HEK293T (cell line): ENCODE measurements around the gene IRF2BPL.

ENCODE experiments used
- ELF4 ChIP-seq: fragments of 450-650 bp; IDR thresholded peaks from 2 replicates; pipeline ENCODE4 v1.6.1; 2017; ENCODE audit warnings: antibody characterized with exemption
- FOXA1 ChIP-seq: fragments of 450-650 bp; IDR thresholded peaks from 2 replicates; pipeline ENCODE4 v1.6.1; 2016; ENCODE audit warnings: mild to moderate bottlenecking
- SUZ12 ChIP-seq: fragments of 450-650 bp; IDR thresholded peaks from 2 replicates; pipeline ENCODE4 v1.6.1; 2016; ENCODE audit warnings: mild to moderate bottlenecking

GRCh38 chr14:77071938-77072388 lies 43.5 kb upstream of the IRF2BPL start:
- TF ChIP-seq SUZ12 (no peak), ELF4 (no peak), FOXA1 (no peak)
